ENCODE results near the gene ANKRD33B.

GRCh38 chr5:10543585-10544040 lies 20.3 kb upstream of the ANKRD33B start:
- TF ChIP-seq CTCF (IDR thresholded peaks at IDR 0.05; ENCODE audit: borderline replicate concordance, extremely low read depth, low read length, poor library complexity, severe bottlenecking), result no peak
- no peak for TF ChIP-seq EZH2 (IDR thresholded peaks at IDR 0.05; ENCODE audit: borderline replicate concordance, low read depth, low read length, severe bottlenecking)

Data from DND-41 (cell line).